HEK293 (cell line): ENCODE data around the gene COQ8A.

ENCODE experiments used
- CTCF ChIA-PET: fragments of 350-600 bp; formaldehyde crosslinking; extraction: SDS; loops from one replicate; lab custom pipeline; 2021; ENCODE audit warnings: antibody characterized with exemption; lab: Yijun Ruan, JAX
- POLR2A ChIA-PET: fragments of 300-600 bp; formaldehyde crosslinking; extraction: SDS; loops from one replicate; lab custom pipeline; 2020; ENCODE audit warnings: antibody characterized with exemption, inconsistent platforms; lab: Yijun Ruan, JAX
- H3K27ac ChIP-seq: fragments of 200-500 bp; sonication (Bioruptor generic); 2 replicates; pipeline ENCODE4 v1.5.1; 2014; ENCODE audit warnings: low read depth, low read length, control low read depth, inconsistent platforms; ENCODE audit errors: extremely low read depth
- H3K36me3 ChIP-seq, 2 experiments: fragments of 200-500 bp in 1 of 2; sonication (Bioruptor generic) in 1 of 2; 1 replicate in 1 of 2; 2 replicates in 1 of 2; pipeline ENCODE4 v1.5.1; 2014 to 2017; ENCODE audit warnings: inconsistent platforms in 2 of 2, low read length in 2 of 2; ENCODE audit not compliant: control insufficient read depth in 2 of 2, insufficient read depth in 1 of 2
- H3K4me1 ChIP-seq: fragments of 200-500 bp; sonication (Bioruptor generic); 2 replicates; pipeline ENCODE4 v1.5.1; 2014; ENCODE audit warnings: mild to moderate bottlenecking, low read length, inconsistent platforms; ENCODE audit not compliant: control insufficient read depth, insufficient read depth
- H3K4me3 ChIP-seq: 2 replicates; pipeline ENCODE4 v1.5.1; 2011; ENCODE audit warnings: low read depth, mild to moderate bottlenecking, control low read depth, low read length, moderate library complexity
- H3K9me3 ChIP-seq: fragments of 200-500 bp; sonication (Bioruptor generic); 2 replicates; pipeline ENCODE4 v1.5.1; 2014; ENCODE audit warnings: low read depth, low read length, inconsistent platforms; ENCODE audit not compliant: control insufficient read depth, insufficient read depth
- BCL11A ChIP-seq: fragments of 450-650 bp; formaldehyde crosslinking; IDR thresholded peaks from 2 replicates; pipeline ENCODE4 v1.5.1; 2016; ENCODE audit warnings: low read depth, missing biosample characterization, missing genetic modification characterization
- PATZ1 ChIP-seq: fragments of 450-650 bp; formaldehyde crosslinking; IDR thresholded peaks from 2 replicates; pipeline ENCODE4 v1.5.1; 2016; ENCODE audit warnings: missing biosample characterization, missing genetic modification characterization
- PBX3 ChIP-seq: sonication (generic); formaldehyde crosslinking; IDR thresholded peaks from 2 replicates; pipeline ENCODE4 v1.8.1; 2022; ENCODE audit warnings: mild to moderate bottlenecking, moderate library complexity, missing genetic modification reagents
- SCRT1 ChIP-seq: fragments of 450-650 bp; formaldehyde crosslinking; IDR thresholded peaks from 2 replicates; pipeline ENCODE4 v1.5.1; 2016; ENCODE audit warnings: missing biosample characterization, missing genetic modification characterization, borderline replicate concordance
- ZBTB8A ChIP-seq: fragments of 450-650 bp; formaldehyde crosslinking; IDR thresholded peaks from 2 replicates; pipeline ENCODE4 v1.5.1; 2016; ENCODE audit warnings: missing biosample characterization, missing genetic modification characterization
- ZFP37 ChIP-seq: fragments of 450-650 bp; formaldehyde crosslinking; IDR thresholded peaks from 2 replicates; pipeline ENCODE4 v1.5.1; 2016; ENCODE audit warnings: missing biosample characterization, missing genetic modification characterization
- ZFP41 ChIP-seq: fragments of 450-650 bp; formaldehyde crosslinking; IDR thresholded peaks from 2 replicates; pipeline ENCODE4 v1.5.1; 2016; ENCODE audit warnings: missing biosample characterization, missing genetic modification characterization, borderline replicate concordance
- ZNF184 ChIP-seq: fragments of 450-650 bp; IDR thresholded peaks from 2 replicates; pipeline ENCODE4 v1.5.1; 2018; ENCODE audit warnings: missing biosample characterization, mild to moderate bottlenecking, missing genetic modification characterization
- ZNF221 ChIP-seq: fragments of 450-650 bp; formaldehyde crosslinking; IDR thresholded peaks from 2 replicates; pipeline ENCODE4 v1.5.1; 2017; ENCODE audit warnings: missing biosample characterization, missing genetic modification characterization, borderline replicate concordance
- ZNF311 ChIP-seq: fragments of 450-650 bp; formaldehyde crosslinking; IDR thresholded peaks from 2 replicates; pipeline ENCODE4 v1.5.1; 2017; ENCODE audit warnings: missing biosample characterization, missing genetic modification characterization, borderline replicate concordance
- ZNF350 ChIP-seq: fragments of 450-650 bp; formaldehyde crosslinking; IDR thresholded peaks from 2 replicates; pipeline ENCODE4 v1.5.0; 2017; ENCODE audit warnings: missing biosample characterization, mild to moderate bottlenecking, missing genetic modification characterization
- ZNF398 ChIP-seq: fragments of 450-650 bp; formaldehyde crosslinking; IDR thresholded peaks from 2 replicates; pipeline ENCODE4 v1.5.1; 2017; ENCODE audit warnings: missing biosample characterization, missing genetic modification characterization
- ZNF423 ChIP-seq: fragments of 450-650 bp; formaldehyde crosslinking; IDR thresholded peaks from 2 replicates; pipeline ENCODE4 v1.5.1; 2016; ENCODE audit warnings: missing biosample characterization, missing genetic modification characterization
- ZNF473 ChIP-seq: fragments of 450-650 bp; formaldehyde crosslinking; IDR thresholded peaks from 2 replicates; pipeline ENCODE4 v1.5.1; 2017; ENCODE audit warnings: missing biosample characterization, missing genetic modification characterization
- ZNF514 ChIP-seq: fragments of 450-650 bp; formaldehyde crosslinking; IDR thresholded peaks from 2 replicates; pipeline ENCODE4 v1.5.1; 2016; ENCODE audit warnings: missing biosample characterization, missing genetic modification characterization
- ZNF555 ChIP-seq: fragments of 450-650 bp; formaldehyde crosslinking; conservative IDR thresholded peaks from 2 replicates; pipeline ENCODE4 v1.5.1; 2017; ENCODE audit warnings: missing biosample characterization, mild to moderate bottlenecking, missing genetic modification characterization, inconsistent platforms
- ZNF600 ChIP-seq: fragments of 450-650 bp; formaldehyde crosslinking; IDR thresholded peaks from 2 replicates; pipeline ENCODE4 v1.5.1; 2016; ENCODE audit warnings: missing biosample characterization, missing genetic modification characterization
- ZSCAN18 ChIP-seq: fragments of 450-650 bp; formaldehyde crosslinking; IDR thresholded peaks from 2 replicates; pipeline ENCODE4 v1.5.1; 2016; ENCODE audit warnings: missing biosample characterization, missing genetic modification characterization
- TF ChIP-seq, protein P1 (sequence below): fragments of 450-650 bp; formaldehyde crosslinking; IDR thresholded peaks from 2 replicates; pipeline ENCODE4 v1.5.0; 2017; ENCODE audit warnings: missing biosample characterization, missing genetic modification characterization, borderline replicate concordance

COQ8A gene

DNA sequence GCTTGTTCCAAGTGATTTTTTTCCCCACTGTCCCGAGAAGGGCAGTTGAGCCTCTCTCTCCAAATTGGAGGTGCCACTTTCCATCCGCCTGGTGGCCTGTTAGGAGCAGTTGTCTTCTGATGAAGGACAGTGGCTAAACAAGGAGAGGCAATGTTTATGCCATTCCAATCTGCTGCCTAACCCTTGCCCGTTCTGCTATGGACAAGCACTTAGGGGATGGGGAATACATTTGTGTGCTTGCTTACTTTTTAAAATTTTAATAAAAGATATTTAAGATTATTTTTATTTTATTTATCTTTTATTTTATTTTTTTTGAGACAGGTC lies 12.0 kb downstream of the COQ8A start:
- Histone ChIP-seq H3K9me3 (no peaks in the 10 kb centered on the region), H3K4me1 (no peaks in the 10 kb centered on the region), H3K4me3 (no peak overlapping the region), H3K36me3 (peaks cover 0 to 9% of the 10 kb centered on the region in 2 experiments; a peak in 1 of 3 replicates), H3K27ac (no peak overlapping the region)
- POLR2A ChIA-PET, result no interaction called here
- TF ChIP-seq PATZ1 (tag by site-specific recombination), result no peak
- no peak for TF ChIP-seq ZNF350 (tag by site-specific recombination)
- no peak for TF ChIP-seq ZNF398
- TF ChIP-seq BCL11A (tag by site-specific recombination), result no peak
- TF ChIP-seq ZNF473 (tag by site-specific recombination), result no peak
- no peak for TF ChIP-seq ZBTB8A (tag by site-specific recombination)
- TF ChIP-seq ZNF514 (tag by site-specific recombination), result no peak
- no peak for TF ChIP-seq ZNF221 (tag by site-specific recombination)
- no peak for TF ChIP-seq SCRT1 (tag by site-specific recombination)
- TF ChIP-seq ZSCAN18 (tag by site-specific recombination), result no peak
- TF ChIP-seq PBX3 (CRISPR knock-in tag), result no peak
- no peak for TF ChIP-seq ZNF184
- TF ChIP-seq ZNF555 (tag by site-specific recombination), result no peak
- TF ChIP-seq, protein P1, sequence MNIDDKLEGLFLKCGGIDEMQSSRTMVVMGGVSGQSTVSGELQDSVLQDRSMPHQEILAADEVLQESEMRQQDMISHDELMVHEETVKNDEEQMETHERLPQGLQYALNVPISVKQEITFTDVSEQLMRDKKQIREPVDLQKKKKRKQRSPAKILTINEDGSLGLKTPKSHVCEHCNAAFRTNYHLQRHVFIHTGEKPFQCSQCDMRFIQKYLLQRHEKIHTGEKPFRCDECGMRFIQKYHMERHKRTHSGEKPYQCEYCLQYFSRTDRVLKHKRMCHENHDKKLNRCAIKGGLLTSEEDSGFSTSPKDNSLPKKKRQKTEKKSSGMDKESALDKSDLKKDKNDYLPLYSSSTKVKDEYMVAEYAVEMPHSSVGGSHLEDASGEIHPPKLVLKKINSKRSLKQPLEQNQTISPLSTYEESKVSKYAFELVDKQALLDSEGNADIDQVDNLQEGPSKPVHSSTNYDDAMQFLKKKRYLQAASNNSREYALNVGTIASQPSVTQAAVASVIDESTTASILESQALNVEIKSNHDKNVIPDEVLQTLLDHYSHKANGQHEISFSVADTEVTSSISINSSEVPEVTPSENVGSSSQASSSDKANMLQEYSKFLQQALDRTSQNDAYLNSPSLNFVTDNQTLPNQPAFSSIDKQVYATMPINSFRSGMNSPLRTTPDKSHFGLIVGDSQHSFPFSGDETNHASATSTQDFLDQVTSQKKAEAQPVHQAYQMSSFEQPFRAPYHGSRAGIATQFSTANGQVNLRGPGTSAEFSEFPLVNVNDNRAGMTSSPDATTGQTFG (tag by site-specific recombination), result no peak
- TF ChIP-seq ZFP41, result no peak
- TF ChIP-seq ZFP37, result no peak
- TF ChIP-seq ZNF600 (tag by site-specific recombination), result no peak
- TF ChIP-seq ZNF311 (tag by site-specific recombination), result no peak
- no peak for TF ChIP-seq ZNF423 (tag by site-specific recombination)
- CTCF ChIA-PET, result interaction anchor here (0.6 to 0.9 kb wide), 2 partner anchors 15 to 1548 kb away, joined by 3 read pairs; no protein-coding TSS in a partner anchor
